Aorta (tissue), 5 donors: ENCODE results near the gene MYBPHL. TPM values are rescaled to one million over a fixed set of nuclear protein-coding genes. Genes with fewer than 3 reads are reported as not detected.

Source experiments
- ATAC-seq: fragments of 200-7000 bp; cut with Tn5 transposase; one replicate; pipeline ENCODE4 v1.9.1; 2022; ENCODE audit warnings: moderate library complexity; ENCODE audit not compliant: low FRiP score
- DNase-seq, 2 donors: peaks; one replicate each; pipeline ENCODE4 v3.0.0-alpha.2; 2020
- H3K27ac ChIP-seq, 2 donors: one replicate each; pipeline ENCODE4 v1.5.1; 2013; ENCODE audit warnings: low read length in 2 of 2, mild to moderate bottlenecking in 2 of 2, moderate library complexity in 2 of 2, control low read depth in 1 of 2, inconsistent platforms in 1 of 2, low read depth in 1 of 2
- H3K27me3 ChIP-seq, 2 donors: one replicate each; pipeline ENCODE4 v1.6.1; 2013; ENCODE audit warnings: control low read depth in 1 of 2, low read length in 1 of 2, mild to moderate bottlenecking in 1 of 2, moderate library complexity in 1 of 2; ENCODE audit not compliant: insufficient read depth in 2 of 2, control insufficient read depth in 1 of 2
- H3K36me3 ChIP-seq, 2 donors: one replicate each; pipeline ENCODE4 v1.6.1; 2013; ENCODE audit warnings: control low read depth in 1 of 2, low read length in 1 of 2, mild to moderate bottlenecking in 1 of 2; ENCODE audit not compliant: insufficient read depth in 2 of 2, control insufficient read depth in 1 of 2
- H3K4me1 ChIP-seq, 2 donors: one replicate each; pipeline ENCODE4 v1.6.1; 2013; ENCODE audit warnings: low read length in 2 of 2, control low read depth in 1 of 2, mild to moderate bottlenecking in 1 of 2, moderate library complexity in 1 of 2; ENCODE audit not compliant: insufficient read depth in 2 of 2, control insufficient read depth in 1 of 2
- H3K4me3 ChIP-seq, 2 donors: one replicate each; pipeline ENCODE4 v1.5.1; 2013; ENCODE audit warnings: low read length in 2 of 2, control low read depth in 1 of 2, mild to moderate bottlenecking in 1 of 2
- H3K9me3 ChIP-seq: one replicate; pipeline ENCODE4 v1.6.1; 2013; ENCODE audit warnings: mild to moderate bottlenecking, low read length; ENCODE audit not compliant: control insufficient read depth
- WGBS, 2 donors: extraction: QIAGEN DNeasy Blood & Tissue Kit; methylation state at CpG; one replicate each; pipeline ENCODE4 v1.1.7; 2013; 5-methylcytosine and 5-hydroxymethylcytosine counted together
- intact Hi-C, 2 donors: fragments of 100-400 bp; cut with DNase I; formaldehyde crosslinking; loops; one replicate each; pipeline versions ENCODE4 v1.14.2 to v1.15.0; 2022
- polyA plus RNA-seq, 2 donors: library from polyadenylated mRNA; stranded (reverse); fragments of 200-250 nt; gene quantifications; one replicate each; pipeline ENCODE4 v1.2.3, GENCODE V29; 2013
- total RNA-seq, 2 donors: library from RNA; stranded (reverse); fragmentation: NEBNext Ultra II Directional; extraction: Animal tissue kit (Norgen Biotek cat#: 25700); gene quantifications; one replicate each; pipeline ENCODE4 v1.2.1, GENCODE V29; 2021
- donor health status: healthy with polysubstance abuse.
- donor health status: Bipolar disorder and iron deficiency.
- donor health status: DM: no; HTN: no; CAD: no.
- donor health status: DM: no; HTN: no; CAD: no.
- donor health status: DM: yes; HTN: yes; CAD: no.

The MYBPHL gene
- total and polyA plus RNA-seq, 4 donors = not detected

- no peaks in the 10 kb centered on the region for H3K27me3 ChIP-seq
- WGBS, 2 donors = 87 to 89% methylated on average over 33 of the region's 33 CpGs
- no peaks in the 10 kb centered on the region for H3K9me3 ChIP-seq
- intact Hi-C loops = loop anchor here in 1 of 2 donors (5.0 kb wide), 1 partner anchor 232 kb away; the partner anchor contains the start of gene ATXN7L2
- DNase-seq (peak; percentile 33 to 69), ATAC-seq (no peak)
- no peak overlapping the region for H3K4me3 ChIP-seq
- H3K4me1 ChIP-seq = peaks cover 0 to 4% of the 10 kb centered on the region in 2 donors
- no peaks in the 10 kb centered on the region for H3K36me3 ChIP-seq
- no peak overlapping the region for H3K27ac ChIP-seq
These were observed 56.1 kb downstream of the MYBPHL start for GRCh38 chr1:109250454-109251276.

DNA sequence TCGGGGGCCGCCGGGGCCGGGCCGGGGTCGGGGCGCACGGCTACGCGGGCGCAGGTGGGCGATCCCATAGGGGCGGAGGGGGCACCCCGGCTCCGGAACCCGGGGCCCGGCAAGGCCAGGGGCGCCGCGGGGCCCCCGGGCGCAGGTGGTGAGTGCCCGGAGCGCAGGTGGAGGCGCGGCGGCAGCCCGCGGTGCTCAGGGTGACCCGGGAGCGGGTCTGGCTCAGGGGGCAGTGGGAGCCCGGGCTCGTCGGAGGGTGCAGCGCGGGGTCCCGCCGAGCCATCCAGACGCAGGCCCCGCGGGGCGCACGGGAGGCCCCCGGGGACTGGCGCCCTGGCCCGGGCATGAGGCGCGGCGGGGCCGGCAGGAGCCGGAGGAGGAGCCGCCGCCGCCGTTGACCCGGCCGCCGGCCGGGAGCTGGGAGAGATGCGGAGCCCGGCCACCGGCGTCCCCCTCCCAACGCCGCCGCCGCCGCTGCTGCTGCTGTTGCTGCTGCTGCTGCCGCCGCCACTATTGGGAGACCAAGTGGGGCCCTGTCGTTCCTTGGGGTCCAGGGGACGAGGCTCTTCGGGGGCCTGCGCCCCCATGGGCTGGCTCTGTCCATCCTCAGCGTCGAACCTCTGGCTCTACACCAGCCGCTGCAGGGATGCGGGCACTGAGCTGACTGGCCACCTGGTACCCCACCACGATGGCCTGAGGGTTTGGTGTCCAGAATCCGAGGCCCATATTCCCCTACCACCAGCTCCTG lies 57.0 kb downstream of the MYBPHL start:
- intact Hi-C loops = loop anchor here in 1 of 2 donors (5.0 kb wide), 1 partner anchor 232 kb away; the partner anchor contains the start of gene ATXN7L2
- Histone ChIP-seq H3K4me3 (peak overlapping the region; percentile 58 to 66), H3K27me3 (no peaks in the 10 kb centered on the region), H3K36me3 (no peaks in the 10 kb centered on the region), H3K27ac (no peak overlapping the region), H3K9me3 (no peaks in the 10 kb centered on the region), H3K4me1 (peaks cover 0 to 4% of the 10 kb centered on the region in 2 donors)
- DNase-seq (peak; percentile 36 to 73), ATAC-seq (no peak)
- 2% methylated on average over 53 to 80 of the region's 80 CpGs for WGBS, 2 donors

- WGBS, 2 donors = 12 to 18% methylated on average over 33 to 49 of the region's 49 CpGs
- H3K9me3 ChIP-seq = no peaks in the 10 kb centered on the region
- peak within 1 kb of the TSS; percentile 58 to 66 for H3K4me3 ChIP-seq
- intact Hi-C loops = no loop called here
- DNase-seq (peak; percentile 76 to 86), ATAC-seq (peak; percentile 64)
- H3K27ac ChIP-seq = no peak within 1 kb of the TSS
- H3K27me3 ChIP-seq = no peaks in the 10 kb centered on the region
- peaks cover 0 to 1% of the 10 kb centered on the region in 2 donors for H3K4me1 ChIP-seq
- no peaks in the 10 kb centered on the region for H3K36me3 ChIP-seq
These were observed 57.8 kb downstream of the MYBPHL start, which contains the start of gene CELSR2 for GRCh38 chr1:109248797-109249629. Gene CELSR2 (plus strand): TSS chr1:109249539. CDS start chr1:109250080, 541 bp downstream.

DNA sequence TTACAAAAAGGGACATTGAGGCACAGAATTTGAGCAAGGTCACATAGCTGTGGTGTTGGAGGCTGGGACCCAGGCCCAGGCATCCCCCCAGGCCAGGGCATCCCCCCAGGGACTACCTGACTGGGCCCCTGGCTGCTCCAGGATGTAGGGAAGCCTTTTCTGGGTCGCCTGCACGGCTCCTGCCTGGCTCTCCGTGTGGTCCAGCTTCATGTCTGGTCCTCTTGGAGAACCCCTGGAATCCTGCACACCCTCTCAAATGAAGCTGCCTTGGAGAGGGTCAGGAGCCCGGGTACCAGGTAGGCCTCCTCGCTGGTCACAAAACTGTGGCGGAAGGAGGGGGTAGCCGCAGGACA lies 58.4 kb downstream of the MYBPHL start:
- intact Hi-C loops = no loop called here
- Histone ChIP-seq H3K36me3 (no peaks in the 10 kb centered on the region), H3K9me3 (no peaks in the 10 kb centered on the region), H3K4me1 (no peaks in the 10 kb centered on the region), H3K4me3 (no peak overlapping the region), H3K27me3 (no peaks in the 10 kb centered on the region), H3K27ac (no peak overlapping the region)
- WGBS, 2 donors = 95% methylated on average over 7 of the region's 7 CpGs
- ATAC-seq = no peak
- DNase-seq = no peak

DNA sequence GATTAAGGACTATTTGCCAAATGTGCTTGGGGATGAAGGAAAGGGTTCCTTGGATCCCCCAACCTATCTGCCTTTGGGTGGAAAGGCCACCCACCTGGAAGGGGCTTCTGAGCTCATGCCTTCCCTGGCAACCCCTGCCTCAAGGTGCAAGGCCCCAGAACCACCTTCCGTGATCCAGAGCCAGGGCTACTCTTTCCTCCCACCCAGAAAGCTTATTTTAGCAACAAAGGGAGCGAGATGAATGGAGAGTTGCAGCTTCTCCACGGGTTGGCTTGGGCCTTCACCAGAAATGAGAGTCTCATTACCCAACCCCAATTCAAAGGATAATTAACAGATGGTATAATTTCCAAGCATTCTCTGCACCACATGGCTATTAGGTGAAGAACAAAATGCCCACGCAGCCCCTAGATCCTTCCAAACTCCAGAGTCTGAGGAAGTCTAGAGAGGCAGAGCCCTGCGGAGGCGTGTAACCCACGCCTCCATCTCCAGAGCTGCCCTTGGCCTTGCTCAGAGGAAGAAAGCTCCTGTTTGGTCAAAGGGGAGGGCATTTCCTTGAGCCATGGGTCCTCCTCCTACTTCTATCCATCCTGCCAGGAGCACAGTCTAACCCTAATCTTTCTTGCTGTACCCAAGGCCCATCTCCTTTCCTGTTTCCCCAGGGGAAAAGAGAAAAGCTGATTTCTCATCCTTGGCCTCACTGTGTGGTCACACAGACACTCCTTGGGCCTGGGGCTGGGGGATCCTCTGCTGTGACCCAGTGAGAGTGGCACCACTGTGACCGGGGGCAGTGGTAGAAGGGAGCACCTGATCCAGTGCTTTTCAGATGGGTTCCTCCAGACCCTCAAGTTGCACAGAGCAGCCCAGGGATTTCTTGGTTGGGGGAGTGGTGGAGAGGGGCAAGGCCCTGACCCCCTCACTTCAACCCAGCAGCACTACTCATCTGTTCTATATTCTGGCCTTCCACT lies 59.1 kb downstream of the MYBPHL start:
- intact Hi-C loops = no loop called here
- H3K4me1 ChIP-seq = no peaks in the 10 kb centered on the region
- H3K27me3 ChIP-seq = no peaks in the 10 kb centered on the region
- H3K27ac ChIP-seq = no peak overlapping the region
- 93 to 94% methylated on average over 8 of the region's 8 CpGs for WGBS, 2 donors
- no peaks in the 10 kb centered on the region for H3K36me3 ChIP-seq
- H3K9me3 ChIP-seq = no peaks in the 10 kb centered on the region
- DNase-seq (no peak), ATAC-seq (no peak)
- H3K4me3 ChIP-seq = no peak overlapping the region

- no peaks in the 10 kb centered on the region for H3K9me3 ChIP-seq
- H3K4me3 ChIP-seq = no peak overlapping the region
- H3K4me1 ChIP-seq = no peaks in the 10 kb centered on the region
- H3K27me3 ChIP-seq = no peaks in the 10 kb centered on the region
- H3K36me3 ChIP-seq = no peaks in the 10 kb centered on the region
- no peak for ATAC-seq
- intact Hi-C loops = no loop called here
- no peak overlapping the region for H3K27ac ChIP-seq
- DNase-seq = no peak
- 84 to 86% methylated on average over 7 of the region's 7 CpGs for WGBS, 2 donors
These were observed 60.7 kb downstream of the MYBPHL start for GRCh38 chr1:109246141-109246551.

- Histone ChIP-seq H3K27me3 (no peaks in the 10 kb centered on the region), H3K36me3 (no peaks in the 10 kb centered on the region), H3K4me1 (no peaks in the 10 kb centered on the region), H3K4me3 (no peak overlapping the region), H3K9me3 (no peaks in the 10 kb centered on the region), H3K27ac (no peak overlapping the region)
- 73 to 78% methylated on average over 8 of the region's 8 CpGs for WGBS, 2 donors
- intact Hi-C loops = no loop called here
- no peak for ATAC-seq
- DNase-seq = no peak
These were observed 62.8 kb downstream of the MYBPHL start for GRCh38 chr1:109243860-109244552.
